K562 (cell line): ENCODE results near the gene THSD8. TPM values are rescaled to one million over a fixed set of nuclear protein-coding genes. Genes with fewer than 3 reads are reported as not detected.
A peak's percentile ranks its signal among the peaks of the same experiment; 100 is the strongest.

Experiments
- CBX1 ChIP-seq: sonication (generic); IDR thresholded peaks from 2 replicates; pipeline ENCODE4 v1.6.1; 2016; ENCODE audit warnings: antibody characterized with exemption, low read depth, mild to moderate bottlenecking
- CBX2 ChIP-seq: fragments of 200-600 bp; sonication (generic); IDR thresholded peaks from one replicate; pipeline ENCODE4 v1.6.1; 2012; ENCODE audit warnings: mild to moderate bottlenecking, low read length, inconsistent platforms; ENCODE audit not compliant: insufficient read depth, poor library complexity, severe bottlenecking
- COPS2 ChIP-seq: fragments of 450-650 bp; conservative IDR thresholded peaks from 2 replicates; pipeline ENCODE4 v1.6.1; 2016; ENCODE audit warnings: mild to moderate bottlenecking, moderate library complexity
- DIDO1 ChIP-seq: fragments of 450-650 bp; IDR thresholded peaks from 2 replicates; pipeline ENCODE4 v1.6.1; 2016; ENCODE audit warnings: low read depth, missing biosample characterization, missing genetic modification characterization
- EZH2 ChIP-seq: IDR thresholded peaks from 2 replicates; pipeline ENCODE4 v1.6.1; 2012; ENCODE audit warnings: low read depth, mild to moderate bottlenecking, inconsistent platforms, low read length, borderline replicate concordance
- FOXJ2 ChIP-seq: fragments of 200-800 bp; sonication (Bioruptor generic); IDR thresholded peaks from 2 replicates; pipeline ENCODE4 v1.6.1; 2016; ENCODE audit warnings: missing genetic modification characterization, missing compliant biosample characterization
- HSF4 ChIP-seq: fragments of 250-450 bp; sonication (Bioruptor Pico); IDR thresholded peaks from 2 replicates; pipeline ENCODE4 v2.1.2; 2022; ENCODE audit warnings: mild to moderate bottlenecking, moderate library complexity, borderline replicate concordance
- IRF2 ChIP-seq: sonication (generic); formaldehyde crosslinking; IDR thresholded peaks from 2 replicates; pipeline ENCODE4 v1.8.1; 2022; ENCODE audit warnings: mild to moderate bottlenecking, missing genetic modification reagents
- MCM3 ChIP-seq: fragments of 450-650 bp; IDR thresholded peaks from 2 replicates; pipeline ENCODE4 v1.6.1; 2016
- NR2C1 ChIP-seq, 2 experiments: fragments of 450-650 bp; IDR thresholded peaks; 2 replicates each; pipeline ENCODE4 v1.6.1; 2017; ENCODE audit warnings: mild to moderate bottlenecking in 2 of 2, antibody characterized with exemption in 1 of 2, inconsistent platforms in 1 of 2, missing compliant biosample characterization in 1 of 2, missing genetic modification characterization in 1 of 2
- PTTG1 ChIP-seq: fragments of 450-650 bp; IDR thresholded peaks from 2 replicates; pipeline ENCODE4 v1.6.1; 2016; ENCODE audit warnings: low read depth, mild to moderate bottlenecking, missing genetic modification characterization, missing compliant biosample characterization
- SMAD3 ChIP-seq: fragments of 450-650 bp; formaldehyde crosslinking; conservative IDR thresholded peaks from 2 replicates; pipeline ENCODE4 v1.4.0; 2020; ENCODE audit warnings: mild to moderate bottlenecking
- SMARCA5 ChIP-seq: fragments of 450-650 bp; IDR thresholded peaks from 2 replicates; pipeline ENCODE4 v1.6.1; 2016
- STAT5A ChIP-seq: IDR thresholded peaks from 2 replicates; pipeline ENCODE4 v1.6.1; 2012; ENCODE audit warnings: low read length, inconsistent platforms, borderline replicate concordance
- TAL1 ChIP-seq: fragments of 450-650 bp; IDR thresholded peaks from 2 replicates; pipeline ENCODE4 v1.6.1; 2016; ENCODE audit warnings: mild to moderate bottlenecking
- XRCC4 ChIP-seq: IDR thresholded peaks from one replicate; pipeline ENCODE4 v1.6.1; 2011; ENCODE audit not compliant: insufficient read depth, insufficient read length; ENCODE audit errors: extremely low read depth
- ZMIZ1 ChIP-seq, 2 experiments: fragments of 150-350 bp in 1 of 2; IDR thresholded peaks; 2 replicates each; pipeline ENCODE4 v1.6.1; 2012 to 2016; ENCODE audit warnings: low read depth in 2 of 2, low read length in 2 of 2, mild to moderate bottlenecking in 1 of 2, moderate library complexity in 1 of 2
- ZNF143 ChIP-seq: sonication (generic); formaldehyde crosslinking; IDR thresholded peaks from 2 replicates; pipeline ENCODE4 v1.9.0; 2022; ENCODE audit warnings: mild to moderate bottlenecking, missing genetic modification reagents
- ZNF165 ChIP-seq: fragments of 250-450 bp; sonication (Bioruptor Pico); IDR thresholded peaks from 2 replicates; pipeline ENCODE4 v1.4.0; 2020; ENCODE audit warnings: borderline replicate concordance
- ZNF23 ChIP-seq: fragments of 250-450 bp; sonication (Bioruptor Pico); IDR thresholded peaks from 2 replicates; pipeline ENCODE4 v1.4.0; 2020; ENCODE audit warnings: mild to moderate bottlenecking
- ZNF668 ChIP-seq: fragments of 250-450 bp; sonication (Bioruptor Pico); IDR thresholded peaks from 2 replicates; pipeline ENCODE4 v1.8.0; 2022; ENCODE audit warnings: mild to moderate bottlenecking, inconsistent platforms
- ZNF699 ChIP-seq: fragments of 250-450 bp; sonication (Bioruptor Pico); IDR thresholded peaks from 2 replicates; pipeline ENCODE4 v1.8.0; 2021; ENCODE audit warnings: mild to moderate bottlenecking, moderate library complexity; ENCODE audit not compliant: insufficient replicate concordance
- polyA plus RNA-seq, 8 experiments: library from polyadenylated mRNA; depleted of rRNA in 4 of 8; stranded (reverse) in 5 of 8; unstranded in 3 of 8; fragments of >200 nt; fragmentation: Nextera tagmentation in 2 of 8; fragmentation: Illumina TruSeq in 1 of 8; extraction: Ambion mirVana in 2 of 8; extraction: Trizol in 1 of 8; gene quantifications; 2 replicates each; pipeline versions ENCODE4 v1.2.1 to v1.2.3, GENCODE V29; 2011 to 2014; ENCODE audit warnings: inconsistent platforms in 1 of 8, missing spikeins in 1 of 8
- total RNA-seq, 7 experiments: library from RNA; depleted of rRNA in 6 of 7; stranded (reverse); fragments of >200 nt in 6 of 7; fragmentation: Illumina TruSeq in 2 of 7; extraction: Trizol in 2 of 7; gene quantifications; 2 replicates each; pipeline versions ENCODE4 v1.2.1 to v1.2.3, GENCODE V29; 2011 to 2021; ENCODE audit warnings: low replicate concordance in 1 of 7
- TF ChIP-seq, protein P1 (sequence below): sonication (generic); IDR thresholded peaks from 2 replicates; pipeline ENCODE4 v1.6.1; 2016

The THSD8 gene
- total and polyA plus RNA-seq, 9 of the 15 experiments (the other 6 are each of a cell fraction or from before 2014, with no cell fraction given), result 8.4 to 42.4 (median 19.9) TPM; not detected in 2

GRCh38 chr19:12806242-12807081, 4.6 kb downstream of the THSD8 start, which contains the start of gene RNASEH2A (continued):
- no peak for TF ChIP-seq XRCC4
- TF ChIP-seq, protein P1, sequence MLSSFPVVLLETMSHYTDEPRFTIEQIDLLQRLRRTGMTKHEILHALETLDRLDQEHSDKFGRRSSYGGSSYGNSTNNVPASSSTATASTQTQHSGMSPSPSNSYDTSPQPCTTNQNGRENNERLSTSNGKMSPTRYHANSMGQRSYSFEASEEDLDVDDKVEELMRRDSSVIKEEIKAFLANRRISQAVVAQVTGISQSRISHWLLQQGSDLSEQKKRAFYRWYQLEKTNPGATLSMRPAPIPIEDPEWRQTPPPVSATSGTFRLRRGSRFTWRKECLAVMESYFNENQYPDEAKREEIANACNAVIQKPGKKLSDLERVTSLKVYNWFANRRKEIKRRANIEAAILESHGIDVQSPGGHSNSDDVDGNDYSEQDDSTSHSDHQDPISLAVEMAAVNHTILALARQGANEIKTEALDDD, result no peak
- no peak for TF ChIP-seq ZMIZ1 (IDR thresholded peaks at IDR 0.05; ENCODE audit: low read depth in 2 of 2, low read length in 2 of 2)
- no peak for TF ChIP-seq ZNF699 (CRISPR knock-in tag)
- no peak for TF ChIP-seq SMAD3
- no peak for TF ChIP-seq MCM3
- no peak for TF ChIP-seq SMARCA5
- TF ChIP-seq ZNF23 (CRISPR knock-in tag), result no peak
- TF ChIP-seq ZNF668 (CRISPR knock-in tag), result no peak
- no peak for TF ChIP-seq FOXJ2
- no peak for TF ChIP-seq ZNF165
- peak; percentile 71; the same call in 1 of the 2 replicates for TF ChIP-seq CBX1
- TF ChIP-seq CBX2, result no peak
- no peak for TF ChIP-seq TAL1
- no peak for TF ChIP-seq IRF2 (CRISPR knock-in tag)
- peak; percentile 69 for TF ChIP-seq NR2C1 (IDR thresholded peaks at IDR 0.05)
- TF ChIP-seq NR2C1 (tag; IDR thresholded peaks at IDR 0.05), result no peak
- no peak for TF ChIP-seq COPS2
- no peak for TF ChIP-seq STAT5A
- TF ChIP-seq HSF4 (CRISPR knock-in tag), result no peak
- TF ChIP-seq EZH2, result no peak
- no peak; the same call in 1 of the 2 replicates for TF ChIP-seq DIDO1
- TF ChIP-seq PTTG1 (tag), result no peak
- peak; percentile 98 for TF ChIP-seq ZNF143 (CRISPR knock-in tag)
